ENCODE data around the gene CACNA1C. TPM values are rescaled to one million over a fixed set of nuclear protein-coding genes. Genes with fewer than 3 reads are reported as not detected.

The CACNA1C gene
- total RNA-seq, 2 donors from 2014 or later: 8.1 to 18.2 TPM

- H3K4me1 ChIP-seq (replicated peaks): no peaks in the 10 kb centered on the region
- no peaks in the 10 kb centered on the region for H3K36me3 ChIP-seq
- no peak for DNase-seq (ENCODE audit: low spot score)
- intact Hi-C loops (cut with DNase I): no loop called here
- no peaks in the 10 kb centered on the region for H3K9me3 ChIP-seq
- no peaks in the 10 kb centered on the region for H3K27me3 ChIP-seq (replicated peaks; ENCODE audit: insufficient read depth)
- 96% methylated on average over 5 of the region's 5 CpGs for WGBS
- H3K27ac ChIP-seq: no peak overlapping the region
- no peak overlapping the region for H3K4me3 ChIP-seq
- TF ChIP-seq, protein P1, sequence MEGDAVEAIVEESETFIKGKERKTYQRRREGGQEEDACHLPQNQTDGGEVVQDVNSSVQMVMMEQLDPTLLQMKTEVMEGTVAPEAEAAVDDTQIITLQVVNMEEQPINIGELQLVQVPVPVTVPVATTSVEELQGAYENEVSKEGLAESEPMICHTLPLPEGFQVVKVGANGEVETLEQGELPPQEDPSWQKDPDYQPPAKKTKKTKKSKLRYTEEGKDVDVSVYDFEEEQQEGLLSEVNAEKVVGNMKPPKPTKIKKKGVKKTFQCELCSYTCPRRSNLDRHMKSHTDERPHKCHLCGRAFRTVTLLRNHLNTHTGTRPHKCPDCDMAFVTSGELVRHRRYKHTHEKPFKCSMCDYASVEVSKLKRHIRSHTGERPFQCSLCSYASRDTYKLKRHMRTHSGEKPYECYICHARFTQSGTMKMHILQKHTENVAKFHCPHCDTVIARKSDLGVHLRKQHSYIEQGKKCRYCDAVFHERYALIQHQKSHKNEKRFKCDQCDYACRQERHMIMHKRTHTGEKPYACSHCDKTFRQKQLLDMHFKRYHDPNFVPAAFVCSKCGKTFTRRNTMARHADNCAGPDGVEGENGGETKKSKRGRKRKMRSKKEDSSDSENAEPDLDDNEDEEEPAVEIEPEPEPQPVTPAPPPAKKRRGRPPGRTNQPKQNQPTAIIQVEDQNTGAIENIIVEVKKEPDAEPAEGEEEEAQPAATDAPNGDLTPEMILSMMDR (IDR thresholded peaks at IDR 0.05): no peak
- TF ChIP-seq POLR2AphosphoS5 (IDR thresholded peaks at IDR 0.05) (no peak), POLR2A (IDR thresholded peaks at IDR 0.05) (no peak)
Measured at GRCh38 chr12:2629051-2629450, 576.3 kb downstream of the CACNA1C start.

- no peaks in the 10 kb centered on the region for H3K27me3 ChIP-seq (replicated peaks; ENCODE audit: insufficient read depth)
- no peak for TF ChIP-seq POLR2A (IDR thresholded peaks at IDR 0.05)
- TF ChIP-seq, protein P1 (IDR thresholded peaks at IDR 0.05): no peak
- TF ChIP-seq POLR2AphosphoS5 (IDR thresholded peaks at IDR 0.05): no peak
- 72% methylated on average over 16 of the region's 16 CpGs for WGBS
- H3K27ac ChIP-seq: no peak overlapping the region
- H3K4me1 ChIP-seq (replicated peaks): no peaks in the 10 kb centered on the region
- intact Hi-C loops (cut with DNase I): no loop called here
- H3K4me3 ChIP-seq: no peak overlapping the region
- no peaks in the 10 kb centered on the region for H3K9me3 ChIP-seq
- DNase-seq (ENCODE audit: low spot score): no peak
- H3K36me3 ChIP-seq: no peaks in the 10 kb centered on the region
Measured at GRCh38 chr12:2631653-2632350, 579.0 kb downstream of the CACNA1C start.

DNA sequence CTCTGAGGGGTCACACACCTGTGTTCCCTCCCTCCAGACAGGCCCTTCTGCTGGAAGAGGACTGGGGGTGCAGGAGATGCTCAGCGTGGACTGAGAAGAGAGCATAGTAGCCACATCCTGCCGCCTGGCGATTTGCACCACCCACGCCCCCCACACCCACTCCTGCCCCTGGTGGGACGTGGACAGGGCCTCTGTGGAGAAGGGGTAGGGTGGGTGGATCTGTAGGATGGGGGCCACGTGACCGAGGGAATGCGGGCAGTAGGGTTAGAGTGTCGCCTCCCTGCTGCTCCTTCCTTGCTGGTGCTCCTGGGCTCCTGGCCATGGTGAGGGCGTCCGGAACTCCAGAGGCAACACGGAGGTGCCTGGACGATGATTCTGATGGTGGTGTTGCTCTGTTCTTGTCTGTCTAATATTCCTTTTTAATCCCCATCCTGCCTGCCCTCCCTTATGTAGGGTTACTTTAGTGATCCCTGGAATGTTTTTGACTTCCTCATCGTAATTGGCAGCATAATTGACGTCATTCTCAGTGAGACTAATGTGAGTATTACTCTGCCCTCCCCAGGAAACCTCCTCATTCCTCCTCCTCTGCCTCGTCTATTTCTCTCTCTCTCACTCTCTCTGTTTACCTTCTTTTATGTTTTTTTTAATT, 580.5 kb downstream of the CACNA1C start:
- Histone ChIP-seq H3K4me3 (no peak overlapping the region), H3K9me3 (no peaks in the 10 kb centered on the region), H3K4me1 (replicated peaks) (no peaks in the 10 kb centered on the region), H3K27me3 (replicated peaks; ENCODE audit: insufficient read depth) (no peaks in the 10 kb centered on the region), H3K27ac (no peak overlapping the region), H3K36me3 (no peaks in the 10 kb centered on the region)
- WGBS: 91% methylated on average over 16 of the region's 16 CpGs
- TF ChIP-seq POLR2A (IDR thresholded peaks at IDR 0.05): no peak
- TF ChIP-seq, protein P1 (IDR thresholded peaks at IDR 0.05): no peak
- TF ChIP-seq POLR2AphosphoS5 (IDR thresholded peaks at IDR 0.05): no peak
- intact Hi-C loops (cut with DNase I): no loop called here
- DNase-seq (ENCODE audit: low spot score): no peak

GRCh38 chr12:2633825-2634200, 581.0 kb downstream of the CACNA1C start:
- Histone ChIP-seq H3K9me3 (no peaks in the 10 kb centered on the region), H3K27ac (no peak overlapping the region), H3K4me3 (no peak overlapping the region), H3K4me1 (replicated peaks) (no peaks in the 10 kb centered on the region), H3K27me3 (replicated peaks; ENCODE audit: insufficient read depth) (no peaks in the 10 kb centered on the region), H3K36me3 (no peaks in the 10 kb centered on the region)
- intact Hi-C loops (cut with DNase I): no loop called here
- DNase-seq (ENCODE audit: low spot score): no peak
- TF ChIP-seq, protein P1 (IDR thresholded peaks at IDR 0.05): no peak
- TF ChIP-seq POLR2AphosphoS5 (IDR thresholded peaks at IDR 0.05): no peak
- TF ChIP-seq POLR2A (IDR thresholded peaks at IDR 0.05): no peak
- 62% methylated on average over 15 of the region's 15 CpGs for WGBS

DNA sequence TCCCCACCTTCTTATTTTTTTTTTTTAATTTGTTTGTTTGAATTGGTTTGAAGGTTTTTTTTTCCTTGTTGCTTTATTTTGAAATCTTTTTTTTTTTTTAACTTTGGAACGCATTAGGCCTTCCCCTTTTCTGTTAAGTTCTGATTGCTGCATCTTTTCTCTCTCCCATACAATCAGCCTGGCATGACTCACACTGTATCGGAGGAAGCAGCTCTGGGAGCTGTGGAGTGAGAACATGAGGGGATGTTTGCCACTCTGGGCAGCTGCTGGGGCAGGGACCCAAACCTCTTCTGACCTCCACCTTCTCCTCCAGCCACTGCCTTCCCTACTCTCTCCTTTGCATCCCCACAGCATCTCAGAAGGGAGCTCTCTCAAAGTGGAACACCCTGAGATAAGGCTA, 581.7 kb downstream of the CACNA1C start:
- H3K4me3 ChIP-seq: no peak overlapping the region
- WGBS: 94% methylated on average over 2 of the region's 2 CpGs
- intact Hi-C loops (cut with DNase I): no loop called here
- no peaks in the 10 kb centered on the region for H3K4me1 ChIP-seq (replicated peaks)
- DNase-seq (ENCODE audit: low spot score): no peak
- no peaks in the 10 kb centered on the region for H3K27me3 ChIP-seq (replicated peaks; ENCODE audit: insufficient read depth)
- TF ChIP-seq POLR2A (IDR thresholded peaks at IDR 0.05): no peak
- no peak for TF ChIP-seq POLR2AphosphoS5 (IDR thresholded peaks at IDR 0.05)
- TF ChIP-seq, protein P1 (IDR thresholded peaks at IDR 0.05): no peak
- H3K36me3 ChIP-seq: no peaks in the 10 kb centered on the region
- H3K9me3 ChIP-seq: no peaks in the 10 kb centered on the region
- H3K27ac ChIP-seq: no peak overlapping the region
